GM18868 (cell line): ENCODE data around the gene UBR2.
"Not testable (repeated sequence)": the region's sequence is repeated elsewhere in the genome, so short reads cannot be mapped to it uniquely, and the experiment has no call there.

ENCODE experiments used
- ATAC-seq: cut with Tn5 transposase; IDR thresholded peaks from one replicate; pipeline ENCODE4 v1.9.1; 2021; ENCODE audit warnings: mild to moderate bottlenecking, moderate library complexity; ENCODE audit not compliant: unreplicated experiment

Gene UBR2

GRCh38 chr6:42726026-42726425, 162.2 kb downstream of the UBR2 start:
- no peak for ATAC-seq

GRCh38 chr6:42726485-42727086, 162.8 kb downstream of the UBR2 start:
- peak; percentile 76 for ATAC-seq

- ATAC-seq = no peak
Measured at GRCh38 chr6:42727087-42727611, 163.3 kb downstream of the UBR2 start.

GRCh38 chr6:42727627-42728026, 163.8 kb downstream of the UBR2 start:
- no peak for ATAC-seq

GRCh38 chr6:42729731-42730130, 165.9 kb downstream of the UBR2 start:
- ATAC-seq = no peak

GRCh38 chr6:42733867-42734481, 170.1 kb downstream of the UBR2 start:
- ATAC-seq = not testable (repeated sequence)

- ATAC-seq = no peak
Measured at GRCh38 chr6:42735976-42736375, 172.1 kb downstream of the UBR2 start.

- no peak for ATAC-seq
Measured at GRCh38 chr6:42740725-42741124, 176.9 kb downstream of the UBR2 start.

- no peak for ATAC-seq
Measured at GRCh38 chr6:42742116-42742894, 178.5 kb downstream of the UBR2 start.
